Karpas-422 (cell line): ENCODE measurements around the gene SRP19. TPM values are rescaled to one million over a fixed set of nuclear protein-coding genes. Genes with fewer than 3 reads are reported as not detected.
"Not testable (repeated sequence)": the region's sequence is repeated elsewhere in the genome, so short reads cannot be mapped to it uniquely, and the experiment has no call there.

Experiments
- DNase-seq: peaks from one replicate; pipeline ENCODE4 v3.0.0-alpha.2; 2015
- H2AFZ ChIP-seq: fragments of 200-600 bp; sonication (generic); 2 replicates; pipeline ENCODE4 v1.6.1; 2014; ENCODE audit warnings: antibody characterized with exemption, low read length, mixed read lengths
- H3K27ac ChIP-seq: fragments of 200-600 bp; sonication (generic); 2 replicates; pipeline ENCODE4 v1.5.1; 2014; ENCODE audit warnings: mild to moderate bottlenecking, low read length, moderate library complexity
- H3K27me3 ChIP-seq: fragments of 200-600 bp; sonication (generic); 2 replicates; pipeline ENCODE4 v1.6.1; 2014; ENCODE audit warnings: low read length, mixed read lengths
- H3K36me3 ChIP-seq: fragments of 200-600 bp; sonication (generic); 2 replicates; pipeline ENCODE4 v1.6.1; 2014; ENCODE audit warnings: low read length, mixed read lengths; ENCODE audit not compliant: insufficient read depth
- H3K4me1 ChIP-seq: fragments of 200-600 bp; sonication (generic); 2 replicates; pipeline ENCODE4 v1.6.1; 2014; ENCODE audit warnings: mild to moderate bottlenecking, low read length, mixed read lengths
- H3K4me2 ChIP-seq: fragments of 200-600 bp; sonication (generic); 2 replicates; pipeline ENCODE4 v1.6.1; 2014; ENCODE audit warnings: low read length, low read depth, mild to moderate bottlenecking; ENCODE audit not compliant: poor library complexity, severe bottlenecking
- H3K4me3 ChIP-seq: fragments of 200-600 bp; sonication (generic); 2 replicates; pipeline ENCODE4 v1.5.1; 2014; ENCODE audit warnings: mild to moderate bottlenecking, antibody characterized with exemption, low read length, mixed read lengths
- H3K79me2 ChIP-seq: fragments of 200-600 bp; sonication (generic); 2 replicates; pipeline ENCODE4 v1.6.1; 2014; ENCODE audit warnings: mild to moderate bottlenecking, low read length, mixed read lengths
- H3K9ac ChIP-seq: fragments of 200-600 bp; sonication (generic); 2 replicates; pipeline ENCODE4 v1.6.0; 2014; ENCODE audit warnings: low read length
- H3K9me2 ChIP-seq: fragments of 200-600 bp; sonication (generic), shearing (Covaris generic); replicated peaks from 2 replicates; pipeline ENCODE4 v1.6.0; 2014; ENCODE audit warnings: mild to moderate bottlenecking, low read length, moderate library complexity; ENCODE audit not compliant: insufficient read depth
- H3K9me3 ChIP-seq: fragments of 300-700, 200-600 bp; sonication (generic); 2 replicates; pipeline ENCODE4 v1.6.1; 2014; ENCODE audit warnings: low read length, mixed read lengths
- H4K20me1 ChIP-seq: fragments of 200-600 bp; sonication (generic); 2 replicates; pipeline ENCODE4 v1.6.1; 2014; ENCODE audit warnings: mild to moderate bottlenecking, antibody characterized with exemption, low read length, low read depth; ENCODE audit not compliant: insufficient read depth
- total RNA-seq: library from RNA; depleted of rRNA; stranded (reverse); fragments of >200 nt; shearing (Covaris generic); gene quantifications from 2 replicates; pipeline ENCODE4 v1.2.3, GENCODE V29; 2014; ENCODE audit warnings: low replicate concordance

The SRP19 gene
- total RNA-seq, 1 experiment from 2014 or later = 72.7 TPM

- H3K27ac ChIP-seq, H3K9ac ChIP-seq, H3K27me3 ChIP-seq, H4K20me1 ChIP-seq, H2AFZ ChIP-seq, H3K4me3 ChIP-seq, H3K9me2 ChIP-seq, DNase-seq, H3K9me3 ChIP-seq, H3K4me2 ChIP-seq: not testable (repeated sequence)
- Histone ChIP-seq H3K36me3 (peaks cover 28% of the 10 kb centered on the region), H3K4me1 (peaks cover 20% of the 10 kb centered on the region), H3K79me2 (peaks cover 80% of the 10 kb centered on the region)
These were observed 31.0 kb downstream of the SRP19 start for GRCh38 chr5:112892066-112892465.

GRCh38 chr5:112892776-112893175 lies 31.7 kb downstream of the SRP19 start:
- no peak overlapping the region for H3K9ac ChIP-seq
- no peak overlapping the region for H3K27ac ChIP-seq

GRCh38 chr5:112895682-112896081 lies 34.6 kb downstream of the SRP19 start:
- H3K36me3 ChIP-seq = peaks cover 43% of the 10 kb centered on the region
- H3K9me3 ChIP-seq = no peaks in the 10 kb centered on the region
- no peak overlapping the region for H3K27ac ChIP-seq
- H3K4me2 ChIP-seq = no peak overlapping the region
- no peaks in the 10 kb centered on the region for H3K9me2 ChIP-seq
- H4K20me1 ChIP-seq = 0 out of 2 replicates have a peak, but pooled peaks cover 3% of the 10 kb centered on the region
- H3K79me2 ChIP-seq = peaks cover 88% of the 10 kb centered on the region
- H2AFZ ChIP-seq = no peak overlapping the region
- peaks cover 29% of the 10 kb centered on the region for H3K4me1 ChIP-seq
- no peaks in the 10 kb centered on the region for H3K27me3 ChIP-seq
- DNase-seq = no peak
- H3K9ac ChIP-seq = no peak overlapping the region
- no peak overlapping the region for H3K4me3 ChIP-seq

More at GRCh38 chr5:112892776-112893175, 31.7 kb downstream of the SRP19 start:
- no peaks in the 10 kb centered on the region for H3K9me2 ChIP-seq
- H3K4me1 ChIP-seq = peaks cover 23% of the 10 kb centered on the region
- no peaks in the 10 kb centered on the region for H3K9me3 ChIP-seq
- 0 out of 2 replicates have a peak, but pooled peaks cover 3% of the 10 kb centered on the region for H4K20me1 ChIP-seq
- no peaks in the 10 kb centered on the region for H3K27me3 ChIP-seq
- peaks cover 21% of the 10 kb centered on the region for H3K36me3 ChIP-seq
- H3K4me2 ChIP-seq = no peak overlapping the region
- H3K79me2 ChIP-seq = peaks cover 82% of the 10 kb centered on the region
- H2AFZ ChIP-seq = no peak overlapping the region
- DNase-seq = no peak
- H3K4me3 ChIP-seq = no peak overlapping the region

GRCh38 chr5:112902561-112902960 lies 41.5 kb downstream of the SRP19 start:
- DNase-seq = no peak
- peaks cover 89% of the 10 kb centered on the region for H3K79me2 ChIP-seq
- no peak overlapping the region for H3K4me3 ChIP-seq
- no peak overlapping the region for H3K27ac ChIP-seq
- no peak overlapping the region for H2AFZ ChIP-seq
- no peaks in the 10 kb centered on the region for H3K27me3 ChIP-seq
- H3K36me3 ChIP-seq = peaks cover 65% of the 10 kb centered on the region
- no peaks in the 10 kb centered on the region for H3K9me3 ChIP-seq
- no peak overlapping the region for H3K9ac ChIP-seq
- H3K9me2 ChIP-seq = no peaks in the 10 kb centered on the region
- H3K4me1 ChIP-seq = peaks cover 7% of the 10 kb centered on the region; the same call in 1 of the 2 replicates
- H4K20me1 ChIP-seq = no peaks in the 10 kb centered on the region
- H3K4me2 ChIP-seq = no peak overlapping the region

GRCh38 chr5:112904996-112905395 lies 43.9 kb downstream of the SRP19 start:
- not testable (repeated sequence) for H3K9me2 ChIP-seq, H3K4me3 ChIP-seq, H3K27ac ChIP-seq, H4K20me1 ChIP-seq, DNase-seq, H3K9ac ChIP-seq, H3K27me3 ChIP-seq, H3K9me3 ChIP-seq, H3K4me2 ChIP-seq, H3K4me1 ChIP-seq, H2AFZ ChIP-seq
- Histone ChIP-seq H3K36me3 (peaks cover 54% of the 10 kb centered on the region; the same call in 1 of the 2 replicates), H3K79me2 (peaks cover 80% of the 10 kb centered on the region)

- Histone ChIP-seq H3K36me3 (peaks cover 61% of the 10 kb centered on the region; the same call in 1 of the 2 replicates), H4K20me1 (no peaks in the 10 kb centered on the region)
These were observed 45.5 kb downstream of the SRP19 start for GRCh38 chr5:112906637-112907036.

GRCh38 chr5:112907166-112907631 lies 46.1 kb downstream of the SRP19 start:
- Histone ChIP-seq H3K9ac (no peak overlapping the region), H3K9me3 (no peaks in the 10 kb centered on the region), H3K27me3 (no peaks in the 10 kb centered on the region), H3K4me1 (no peaks in the 10 kb centered on the region), H4K20me1 (0 out of 2 replicates have a peak, but pooled peaks cover 4% of the 10 kb centered on the region), H3K4me2 (no peak overlapping the region), H3K9me2 (no peaks in the 10 kb centered on the region), H3K4me3 (no peak overlapping the region), H3K27ac (no peak overlapping the region), H3K79me2 (peaks cover 89% of the 10 kb centered on the region), H2AFZ (no peak overlapping the region), H3K36me3 (peaks cover 62% of the 10 kb centered on the region; the same call in 1 of the 2 replicates)
- no peak for DNase-seq

More at GRCh38 chr5:112906637-112907036, 45.5 kb downstream of the SRP19 start:
- no peak overlapping the region for H3K4me2 ChIP-seq
- no peaks in the 10 kb centered on the region for H3K27me3 ChIP-seq
- H3K9me2 ChIP-seq = no peaks in the 10 kb centered on the region
- peaks cover 86% of the 10 kb centered on the region for H3K79me2 ChIP-seq
- no peak overlapping the region for H2AFZ ChIP-seq
- no peak overlapping the region for H3K9ac ChIP-seq
- DNase-seq = no peak
- no peak overlapping the region for H3K27ac ChIP-seq
- no peaks in the 10 kb centered on the region for H3K9me3 ChIP-seq
- H3K4me3 ChIP-seq = no peak overlapping the region
- H3K4me1 ChIP-seq = no peaks in the 10 kb centered on the region

GRCh38 chr5:112908854-112909253 lies 47.8 kb downstream of the SRP19 start:
- no peak overlapping the region for H3K27ac ChIP-seq

More at GRCh38 chr5:112908854-112909253, 47.8 kb downstream of the SRP19 start:
- H3K27me3 ChIP-seq = no peaks in the 10 kb centered on the region
- no peaks in the 10 kb centered on the region for H3K9me3 ChIP-seq
- 0 out of 2 replicates have a peak, but pooled peaks cover 4% of the 10 kb centered on the region for H4K20me1 ChIP-seq
- peaks cover 87% of the 10 kb centered on the region for H3K79me2 ChIP-seq
- no peaks in the 10 kb centered on the region for H3K4me1 ChIP-seq
- no peak overlapping the region for H3K4me3 ChIP-seq
- no peak overlapping the region for H2AFZ ChIP-seq
- no peaks in the 10 kb centered on the region for H3K9me2 ChIP-seq
- H3K9ac ChIP-seq = no peak overlapping the region
- H3K4me2 ChIP-seq = no peak overlapping the region
- DNase-seq = no peak
- H3K36me3 ChIP-seq = peaks cover 53% of the 10 kb centered on the region; the same call in 1 of the 2 replicates
